Measurements from ENCODE around the gene CMIP.

CMIP gene

GRCh38 chr16:81485824-81486539 lies 41.4 kb downstream of the CMIP start:
- no peak overlapping the region for H3K4me3 ChIP-seq (ENCODE audit: low read length)
- peak; percentile 32 for DNase-seq (ENCODE audit: low read depth)

DNA sequence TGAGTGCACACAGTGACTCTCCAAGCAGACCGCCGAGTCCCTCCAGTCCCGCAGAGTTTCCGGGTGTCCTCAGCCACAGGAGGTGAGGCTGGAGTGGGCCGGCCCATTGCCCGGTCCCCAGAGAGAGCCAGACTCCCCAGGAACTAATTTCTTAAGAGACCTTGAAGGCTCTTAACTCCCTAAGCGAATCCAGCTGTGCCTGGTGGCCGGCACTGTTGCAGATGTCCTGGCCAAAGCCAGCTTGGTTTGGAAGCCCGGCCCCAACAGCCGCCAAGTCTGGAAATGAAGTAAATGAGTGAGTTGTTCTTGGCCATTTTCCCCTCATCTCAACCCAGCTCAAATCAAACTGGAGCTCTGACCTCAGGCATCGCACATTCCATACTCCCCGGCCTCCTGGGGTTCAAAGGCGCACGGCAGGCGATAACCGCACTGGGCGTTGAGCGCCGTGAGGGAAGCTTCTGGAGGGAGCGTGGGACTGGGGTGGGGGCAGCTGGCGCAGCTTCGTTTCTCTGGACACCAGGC lies 42.0 kb downstream of the CMIP start:
- no peak for TF ChIP-seq CTCF (IDR thresholded peaks at IDR 0.05; ENCODE audit: insufficient read depth, low read depth, low read length, missing control alignments)
- no peak overlapping the region for H3K4me3 ChIP-seq (ENCODE audit: low read length)
- no peak for DNase-seq (ENCODE audit: low read depth)

More at GRCh38 chr16:81485824-81486539, 41.4 kb downstream of the CMIP start:
- TF ChIP-seq CTCF (IDR thresholded peaks at IDR 0.05; ENCODE audit: insufficient read depth, low read depth, low read length, missing control alignments): no peak

GRCh38 chr16:81487301-81487720 lies 42.7 kb downstream of the CMIP start:
- DNase-seq (ENCODE audit: low read depth): no peak
- TF ChIP-seq CTCF (IDR thresholded peaks at IDR 0.05; ENCODE audit: insufficient read depth, low read depth, low read length, missing control alignments): no peak
- H3K4me3 ChIP-seq (ENCODE audit: low read length): no peak overlapping the region

DNA sequence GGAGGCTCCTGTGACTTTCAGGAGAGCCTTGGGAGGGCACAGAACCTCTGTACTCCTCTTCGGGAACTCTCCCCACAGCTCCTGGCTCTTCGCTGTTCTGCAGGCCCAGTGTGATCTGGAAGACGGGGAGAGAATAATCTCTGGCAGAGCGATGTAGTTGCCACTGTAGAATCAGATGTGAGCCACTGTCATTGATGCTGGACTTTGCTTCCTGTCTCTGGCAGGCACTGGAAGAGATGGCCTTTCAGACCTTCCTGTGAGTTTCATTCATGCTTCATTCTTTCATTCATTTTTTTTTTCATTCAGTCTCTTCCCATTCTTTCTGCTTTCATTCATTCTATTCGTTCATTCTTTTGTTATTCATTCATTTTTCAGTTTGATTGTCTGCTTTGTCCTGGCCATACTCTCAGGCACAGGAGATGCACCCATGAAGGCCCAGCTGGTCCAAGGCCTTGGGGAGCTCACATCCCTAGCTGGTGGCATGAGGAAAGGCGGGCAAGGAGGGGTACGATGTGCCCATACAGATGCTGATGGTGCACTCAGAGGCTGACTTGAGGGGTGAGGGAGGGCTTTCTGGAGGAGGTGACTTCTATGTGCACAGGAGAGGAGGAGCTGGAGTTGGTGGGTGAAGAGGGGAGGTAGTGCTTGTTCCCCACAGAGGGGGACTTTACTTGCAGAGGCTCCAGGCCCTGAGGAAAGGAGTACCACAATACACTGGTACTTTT lies 44.2 kb downstream of the CMIP start:
- DNase-seq (ENCODE audit: low read depth): no peak
- TF ChIP-seq CTCF (IDR thresholded peaks at IDR 0.05; ENCODE audit: insufficient read depth, low read depth, low read length, missing control alignments): no peak
- no peak overlapping the region for H3K4me3 ChIP-seq (ENCODE audit: low read length)

DNA sequence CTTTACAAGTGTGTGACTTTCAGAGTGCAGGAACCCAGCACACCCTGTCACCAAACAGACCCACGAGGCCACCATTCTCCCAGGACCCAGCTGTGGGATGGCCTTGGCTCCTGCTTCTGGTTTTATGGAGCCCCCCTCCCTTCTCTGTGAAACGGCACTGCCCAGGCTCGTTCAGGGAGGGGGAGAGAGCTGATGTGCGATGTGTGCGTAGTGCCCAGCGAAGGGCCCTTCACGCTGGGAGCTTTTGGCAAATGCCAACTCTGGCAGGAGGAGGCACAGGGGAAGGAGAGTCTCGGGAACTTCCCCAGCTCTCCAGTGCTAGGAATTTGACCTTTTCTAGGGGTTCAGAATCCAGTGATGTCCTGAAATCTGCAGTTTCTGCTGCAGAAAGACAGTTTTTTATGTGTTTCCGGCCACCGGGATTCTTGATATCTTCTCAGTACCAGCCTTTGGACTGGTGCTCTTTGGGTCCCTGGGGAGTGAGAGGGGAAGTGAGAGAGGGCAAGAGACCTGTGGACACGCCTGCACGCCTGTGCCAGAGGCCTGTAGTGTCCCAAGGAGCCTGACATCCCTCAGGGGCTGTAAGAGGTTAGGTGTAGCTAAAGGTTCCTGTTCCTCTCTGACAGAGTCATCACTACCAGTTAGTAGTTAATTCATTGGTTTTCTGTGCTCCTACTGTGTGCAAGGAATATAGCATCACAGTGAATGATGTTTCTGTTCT lies 45.1 kb downstream of the CMIP start:
- no peak overlapping the region for H3K4me3 ChIP-seq (ENCODE audit: low read length)
- no peak for TF ChIP-seq CTCF (IDR thresholded peaks at IDR 0.05; ENCODE audit: insufficient read depth, low read depth, low read length, missing control alignments)
- no peak for DNase-seq (ENCODE audit: low read depth)

GRCh38 chr16:81491541-81492188 lies 47.1 kb downstream of the CMIP start:
- DNase-seq (ENCODE audit: low read depth): no peak
- no peak overlapping the region for H3K4me3 ChIP-seq (ENCODE audit: low read length)
- TF ChIP-seq CTCF (IDR thresholded peaks at IDR 0.05; ENCODE audit: insufficient read depth, low read depth, low read length, missing control alignments): no peak
